ENCODE data around the gene CBLN1.

CBLN1 gene

DNA sequence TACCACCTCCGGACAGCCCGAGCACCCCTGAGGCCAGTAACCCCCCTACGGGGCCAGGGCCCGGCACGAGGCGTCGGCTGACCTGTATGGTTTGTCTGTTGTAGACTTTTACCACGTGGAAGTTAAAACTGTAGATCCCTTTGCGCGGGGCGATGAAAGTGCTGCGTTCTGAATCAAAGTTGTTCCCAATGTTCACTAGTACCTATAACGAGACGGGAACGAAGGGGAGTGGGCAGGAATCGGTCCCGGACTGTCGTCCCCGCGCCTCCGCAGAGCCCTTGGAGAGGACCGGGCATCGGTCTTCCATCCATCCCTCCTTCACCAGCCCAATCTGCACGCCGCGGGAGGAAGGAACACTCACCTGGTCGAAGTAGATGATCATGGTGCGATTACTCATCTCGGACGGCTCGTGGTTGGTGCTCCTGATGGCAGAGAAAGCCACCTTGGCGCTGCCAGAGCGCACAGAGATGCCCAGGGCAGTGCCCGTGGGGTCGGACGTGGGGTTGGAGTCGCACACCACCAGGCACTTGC is 732 bp downstream of the CBLN1 start:
- no peaks in the 10 kb centered on the region for H3K36me3 ChIP-seq (ENCODE audit: insufficient read depth)
- no peak overlapping the region for H3K27ac ChIP-seq
- H3K79me2 ChIP-seq (ENCODE audit: insufficient read depth, low read depth) = no peaks in the 10 kb centered on the region
- no peak overlapping the region for H3K4me2 ChIP-seq
- no peaks in the 10 kb centered on the region for H4K20me1 ChIP-seq (ENCODE audit: insufficient read depth)
- TF ChIP-seq, protein P1, sequence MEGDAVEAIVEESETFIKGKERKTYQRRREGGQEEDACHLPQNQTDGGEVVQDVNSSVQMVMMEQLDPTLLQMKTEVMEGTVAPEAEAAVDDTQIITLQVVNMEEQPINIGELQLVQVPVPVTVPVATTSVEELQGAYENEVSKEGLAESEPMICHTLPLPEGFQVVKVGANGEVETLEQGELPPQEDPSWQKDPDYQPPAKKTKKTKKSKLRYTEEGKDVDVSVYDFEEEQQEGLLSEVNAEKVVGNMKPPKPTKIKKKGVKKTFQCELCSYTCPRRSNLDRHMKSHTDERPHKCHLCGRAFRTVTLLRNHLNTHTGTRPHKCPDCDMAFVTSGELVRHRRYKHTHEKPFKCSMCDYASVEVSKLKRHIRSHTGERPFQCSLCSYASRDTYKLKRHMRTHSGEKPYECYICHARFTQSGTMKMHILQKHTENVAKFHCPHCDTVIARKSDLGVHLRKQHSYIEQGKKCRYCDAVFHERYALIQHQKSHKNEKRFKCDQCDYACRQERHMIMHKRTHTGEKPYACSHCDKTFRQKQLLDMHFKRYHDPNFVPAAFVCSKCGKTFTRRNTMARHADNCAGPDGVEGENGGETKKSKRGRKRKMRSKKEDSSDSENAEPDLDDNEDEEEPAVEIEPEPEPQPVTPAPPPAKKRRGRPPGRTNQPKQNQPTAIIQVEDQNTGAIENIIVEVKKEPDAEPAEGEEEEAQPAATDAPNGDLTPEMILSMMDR (conservative IDR thresholded peaks at IDR 0.05; ENCODE audit: low read depth, low read length) = no peak
- H3K4me3 ChIP-seq (IDR thresholded peaks at IDR 0.05; ENCODE audit: insufficient read depth, low read depth, low read length) = no peak overlapping the region
- no peak overlapping the region for H3K9ac ChIP-seq
- no peak overlapping the region for H2AFZ ChIP-seq (ENCODE audit: low read depth)
- H3K27me3 ChIP-seq (ENCODE audit: insufficient read depth, low read depth) = peaks cover 11% of the 10 kb centered on the region; the same call in 1 of the 2 replicates
- H3K4me1 ChIP-seq (ENCODE audit: low read depth, poor library complexity, severe bottlenecking) = no peaks in the 10 kb centered on the region

DNA sequence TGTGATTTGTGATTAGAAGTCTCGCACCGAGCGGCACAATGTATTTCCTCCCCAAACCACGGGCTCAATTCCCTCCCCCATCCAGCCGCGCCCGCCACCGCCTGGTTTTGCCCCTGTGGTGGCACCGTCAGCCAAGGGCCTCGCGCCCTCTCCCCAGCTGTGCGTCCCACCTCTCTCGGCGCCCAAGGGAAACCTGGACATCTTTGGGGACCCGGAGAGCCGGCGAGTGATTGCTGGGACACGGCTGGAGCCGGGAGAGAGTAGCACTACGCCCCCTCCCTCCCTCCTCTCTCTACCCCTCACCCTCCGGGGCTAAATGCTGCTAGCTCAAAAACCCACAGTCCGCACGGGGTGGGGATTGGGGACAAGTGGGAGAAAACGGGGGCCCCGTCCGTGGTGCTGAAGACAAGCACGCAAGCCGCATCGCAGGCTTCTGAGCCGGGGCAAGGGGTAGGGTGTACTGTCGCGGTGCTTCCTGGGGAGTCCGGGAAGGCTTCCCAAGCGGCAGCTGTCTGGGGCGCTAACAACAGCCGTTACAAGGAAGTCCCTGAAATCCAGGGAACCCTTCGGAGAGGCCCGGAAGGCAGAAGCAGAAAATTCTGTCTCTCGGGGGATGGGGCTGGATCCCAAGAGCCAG is 1.4 kb downstream of the CBLN1 start:
- H3K36me3 ChIP-seq (ENCODE audit: insufficient read depth) = no peaks in the 10 kb centered on the region
- no peaks in the 10 kb centered on the region for H3K79me2 ChIP-seq (ENCODE audit: insufficient read depth, low read depth)
- no peaks in the 10 kb centered on the region for H3K4me1 ChIP-seq (ENCODE audit: low read depth, poor library complexity, severe bottlenecking)
- no peak overlapping the region for H2AFZ ChIP-seq (ENCODE audit: low read depth)
- no peak overlapping the region for H3K27ac ChIP-seq
- no peak overlapping the region for H3K9ac ChIP-seq
- no peak overlapping the region for H3K4me2 ChIP-seq
- H3K27me3 ChIP-seq (ENCODE audit: insufficient read depth, low read depth) = peaks cover 11% of the 10 kb centered on the region; the same call in 1 of the 2 replicates
- TF ChIP-seq, protein P1 (conservative IDR thresholded peaks at IDR 0.05; ENCODE audit: low read depth, low read length) = no peak
- no peaks in the 10 kb centered on the region for H4K20me1 ChIP-seq (ENCODE audit: insufficient read depth)
- no peak overlapping the region for H3K4me3 ChIP-seq (IDR thresholded peaks at IDR 0.05; ENCODE audit: insufficient read depth, low read depth, low read length)

DNA sequence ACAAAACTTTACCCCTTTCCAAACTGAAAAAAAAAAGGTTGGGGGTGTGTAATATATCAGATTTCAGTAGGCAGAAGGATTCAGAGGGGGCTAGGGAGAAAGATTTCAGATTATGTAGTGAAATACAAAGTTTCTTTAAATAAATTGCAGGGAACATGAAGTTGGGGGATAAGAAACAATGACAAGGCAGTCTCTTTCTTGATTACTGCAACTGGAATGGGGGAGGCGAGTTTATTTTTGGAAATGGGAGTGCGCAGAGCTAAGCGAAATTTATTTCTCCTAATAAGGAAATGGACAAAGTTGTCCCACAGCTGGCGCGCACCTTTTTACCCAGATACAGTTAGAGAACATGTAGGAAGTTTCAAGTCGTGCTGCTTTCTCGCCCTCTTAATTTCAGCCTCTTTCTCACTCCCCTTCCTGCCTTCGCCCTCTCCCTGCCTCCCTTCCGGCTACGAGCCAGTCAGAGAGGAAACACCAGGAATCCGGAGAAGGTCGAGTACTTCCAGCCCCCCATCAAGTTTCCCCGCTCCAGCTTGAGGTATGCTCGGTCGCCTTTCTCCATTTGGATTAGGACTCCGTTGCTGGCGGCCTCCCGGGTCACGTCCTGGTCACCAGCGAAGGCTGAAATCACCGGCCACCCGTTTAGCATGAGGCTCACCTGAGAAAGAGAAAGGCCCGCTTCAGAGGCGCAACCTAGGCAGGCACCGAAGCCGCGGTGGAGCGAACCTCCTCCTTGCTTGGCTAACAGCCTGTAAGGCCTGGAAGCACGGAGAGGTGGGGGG is 2.5 kb downstream of the CBLN1 start:
- Histone ChIP-seq H3K36me3 (ENCODE audit: insufficient read depth) (no peaks in the 10 kb centered on the region), H2AFZ (ENCODE audit: low read depth) (no peak overlapping the region), H3K4me3 (IDR thresholded peaks at IDR 0.05; ENCODE audit: insufficient read depth, low read depth, low read length) (no peak overlapping the region), H3K27ac (no peak overlapping the region), H3K9ac (no peak overlapping the region), H3K4me2 (no peak overlapping the region), H3K27me3 (ENCODE audit: insufficient read depth, low read depth) (peaks cover 8% of the 10 kb centered on the region; the same call in 1 of the 2 replicates), H3K79me2 (ENCODE audit: insufficient read depth, low read depth) (no peaks in the 10 kb centered on the region), H3K4me1 (ENCODE audit: low read depth, poor library complexity, severe bottlenecking) (no peaks in the 10 kb centered on the region), H4K20me1 (ENCODE audit: insufficient read depth) (no peaks in the 10 kb centered on the region)
- TF ChIP-seq, protein P1 (conservative IDR thresholded peaks at IDR 0.05; ENCODE audit: low read depth, low read length) = no peak

DNA sequence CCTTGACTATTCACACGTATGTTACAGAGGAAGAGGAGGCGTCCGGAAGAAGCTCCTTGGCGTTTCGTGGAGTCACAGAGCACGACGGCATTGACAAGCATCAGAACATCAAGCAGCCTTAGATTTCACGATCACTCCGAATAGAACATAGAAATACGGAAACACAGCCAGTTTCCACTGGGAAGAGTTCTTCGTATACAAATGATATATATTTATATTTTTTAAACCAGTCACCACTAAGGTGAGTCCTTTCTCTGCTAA is 3.1 kb downstream of the CBLN1 start:
- no peaks in the 10 kb centered on the region for H3K79me2 ChIP-seq (ENCODE audit: insufficient read depth, low read depth)
- TF ChIP-seq, protein P1 (conservative IDR thresholded peaks at IDR 0.05; ENCODE audit: low read depth, low read length) = no peak
- no peaks in the 10 kb centered on the region for H3K4me1 ChIP-seq (ENCODE audit: low read depth, poor library complexity, severe bottlenecking)
- H3K36me3 ChIP-seq (ENCODE audit: insufficient read depth) = no peaks in the 10 kb centered on the region
- H3K4me3 ChIP-seq (IDR thresholded peaks at IDR 0.05; ENCODE audit: insufficient read depth, low read depth, low read length) = no peak overlapping the region
- no peak overlapping the region for H3K4me2 ChIP-seq
- peaks cover 8% of the 10 kb centered on the region; the same call in 1 of the 2 replicates for H3K27me3 ChIP-seq (ENCODE audit: insufficient read depth, low read depth)
- no peaks in the 10 kb centered on the region for H4K20me1 ChIP-seq (ENCODE audit: insufficient read depth)
- no peak overlapping the region for H3K27ac ChIP-seq
- no peak overlapping the region for H3K9ac ChIP-seq
- no peak overlapping the region for H2AFZ ChIP-seq (ENCODE audit: low read depth)
